CD4-positive, alpha-beta T cell (primary cell): Measurements from ENCODE around the gene TMEM107. TPM values are rescaled to one million over a fixed set of nuclear protein-coding genes. Genes with fewer than 3 reads are reported as not detected.
A peak's percentile ranks its signal among the peaks of the same experiment; 100 is the strongest.

ENCODE experiments used
- ATAC-seq: fragments of 200-7000 bp; cut with Tn5 transposase; one replicate; pipeline ENCODE4 v1.10.0; 2022; ENCODE audit warnings: mild to moderate bottlenecking; ENCODE audit not compliant: poor library complexity
- CTCF ChIA-PET: fragments of 350-600 bp; sonication (Branson Sonifier 250); formaldehyde crosslinking; loops from one replicate; lab custom pipeline; 2021; ENCODE audit warnings: antibody characterized with exemption, inconsistent platforms; lab: Charles Lee
- POLR2A ChIA-PET: fragments of 350-600 bp; sonication (Branson Sonifier 250); formaldehyde crosslinking; loops from one replicate; lab custom pipeline; 2021; ENCODE audit warnings: antibody characterized with exemption, inconsistent platforms; lab: Charles Lee
- DNase-seq, 14 experiments: peaks; one replicate each; pipeline ENCODE4 v3.0.0-alpha.2; 2013 to 2020; ENCODE audit warnings: mixed read lengths in 2 of 14
- H3K27ac ChIP-seq, 2 donors: one replicate each; pipeline versions ENCODE4 v1.5.1 to v1.7.0; 2013; ENCODE audit warnings: low read length in 2 of 2, low read depth in 1 of 2, mild to moderate bottlenecking in 1 of 2
- H3K27me3 ChIP-seq, 2 experiments: 1 replicate in 1 of 2; 2 replicates in 1 of 2; pipeline versions ENCODE4 v1.6.1 to v1.7.0; 2013; ENCODE audit warnings: low read length in 2 of 2, control low read depth in 1 of 2, mild to moderate bottlenecking in 1 of 2, moderate library complexity in 1 of 2; ENCODE audit not compliant: insufficient read depth in 2 of 2, control insufficient read depth in 1 of 2
- H3K36me3 ChIP-seq: one replicate; pipeline ENCODE4 v1.6.1; 2013; ENCODE audit warnings: low read length, control low read depth; ENCODE audit not compliant: insufficient read depth
- H3K4me1 ChIP-seq: one replicate; pipeline ENCODE4 v1.6.1; 2013; ENCODE audit warnings: low read length, control low read depth; ENCODE audit not compliant: insufficient read depth
- H3K4me3 ChIP-seq: one replicate; pipeline ENCODE4 v1.5.1; 2013; ENCODE audit warnings: mild to moderate bottlenecking, low read length, moderate library complexity
- H3K9me3 ChIP-seq, 2 experiments: 1 replicate in 1 of 2; 2 replicates in 1 of 2; pipeline versions ENCODE4 v1.6.1 to v1.7.0; 2013; ENCODE audit warnings: low read length in 2 of 2, mild to moderate bottlenecking in 2 of 2, control low read depth in 1 of 2, moderate library complexity in 1 of 2; ENCODE audit not compliant: control insufficient read depth in 1 of 2, insufficient read depth in 1 of 2
- H3K27ac Mint-ChIP-seq: one replicate; pipeline ENCODE4 v1.8.0; 2020; ENCODE audit warnings: mixed read lengths
- H3K27me3 Mint-ChIP-seq: one replicate; pipeline ENCODE4 v1.8.0; 2021; ENCODE audit warnings: mixed read lengths
- H3K36me3 Mint-ChIP-seq: one replicate; pipeline ENCODE4 v1.8.0; 2021; ENCODE audit warnings: low read depth, mixed read lengths
- H3K4me1 Mint-ChIP-seq: one replicate; pipeline ENCODE4 v1.8.0; 2021; ENCODE audit warnings: low read depth, mixed read lengths
- H3K4me3 Mint-ChIP-seq: one replicate; pipeline ENCODE4 v1.8.0; 2020; ENCODE audit warnings: mild to moderate bottlenecking, mixed read lengths
- H3K9me3 Mint-ChIP-seq: one replicate; pipeline ENCODE4 v1.8.0; 2020; ENCODE audit warnings: mixed read lengths
- CTCF ChIP-seq: fragments of 200-600 bp; IDR thresholded peaks from one replicate; pipeline ENCODE4 v1.8.0; 2022; ENCODE audit warnings: antibody characterized with exemption, mild to moderate bottlenecking
- intact Hi-C, 2 experiments: fragments of 100-400 bp; cut with DNase I in 1 of 2; cut with micrococcal nuclease in 1 of 2; formaldehyde crosslinking; loops; one replicate each; pipeline versions ENCODE4 v1.15.1 to v1.9.0; 2023 to 2025; cut with DNase I, micrococcal nuclease
- total RNA-seq, 174 experiments: library from RNA in 2 of 174; stranded (reverse) in 2 of 174; gene quantifications; one replicate each; pipeline ENCODE4 v1.2.3 and lab custom pipeline; 2021 to 2026

Gene TMEM107
- total RNA-seq, 2 experiments from 2014 or later, result 12.2 to 12.9 TPM

DNA sequence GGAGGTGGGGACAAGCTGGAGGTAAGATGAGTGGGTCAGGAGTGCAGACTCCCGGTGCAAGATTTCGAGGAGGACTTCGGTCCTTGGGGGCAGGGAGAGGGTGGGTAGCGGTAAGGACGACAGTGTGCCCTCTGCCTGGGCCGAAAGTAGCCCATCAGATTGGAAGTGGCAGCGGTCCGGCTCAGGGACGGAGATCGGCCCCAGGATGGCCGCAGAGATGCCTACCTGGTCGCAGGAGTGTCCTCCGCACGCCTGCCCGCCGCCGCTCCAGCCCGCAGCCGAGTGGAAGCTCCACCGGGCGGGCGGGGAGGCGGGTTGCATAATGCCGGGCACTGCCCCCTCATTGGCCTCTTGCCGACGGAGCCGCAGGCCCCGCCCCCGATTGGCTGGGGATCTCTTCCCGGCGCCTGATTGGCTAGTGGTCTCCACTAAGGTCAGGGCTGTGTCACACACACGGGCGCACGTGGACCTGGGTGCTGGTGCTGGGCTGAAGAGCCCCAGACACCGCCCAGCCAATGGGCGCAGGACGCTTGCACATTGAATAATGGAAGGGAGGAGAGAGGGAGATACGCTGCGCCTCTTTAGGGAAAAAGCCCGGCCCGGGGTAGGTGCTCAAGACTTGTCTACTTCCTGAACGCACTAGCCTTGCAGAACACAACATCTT lies 23.9 kb downstream of the TMEM107 start, which contains the start of gene PER1:
PER1 (minus strand) TSS at position 293 of the 664 bp plus-strand sequence. CDS start 1,698 bp downstream, outside the sequence.
- Mint-ChIP-seq H3K36me3 (peaks cover 81% of the 10 kb centered on the region), H3K4me3 (peak within 1 kb of the TSS; percentile 95), H3K4me1 (peaks cover 51% of the 10 kb centered on the region), H3K9me3 (no peaks in the 10 kb centered on the region), H3K27ac (no peak within 1 kb of the TSS), H3K27me3 (peaks cover 4% of the 10 kb centered on the region)
- TF ChIP-seq CTCF, result no peak
- H3K4me1 ChIP-seq, result peaks cover 85% of the 10 kb centered on the region
- H3K9me3 ChIP-seq, result no peaks in the 10 kb centered on the region
- H3K4me3 ChIP-seq, result peak within 1 kb of the TSS; percentile 75
- ChIA-PET CTCF (interaction anchor here (1.0 to 2.0 kb wide), 3 partner anchors 13 to 92 kb away, joined by 3 to 6 read pairs (median 4); no protein-coding TSS in a partner anchor), POLR2A (interaction anchor here (0.7 to 16.4 kb wide), 10 partner anchors 9 to 96 kb away, joined by 3 to 419 read pairs (median 6); partner anchors contain the start of genes BORCS6, CTC1, PFAS and TMEM107)
- DNase-seq (peak; percentile 56 to 95 (median 80)), ATAC-seq (peak; percentile 9)
- H3K36me3 ChIP-seq, result peaks cover 41% of the 10 kb centered on the region
- intact Hi-C loops, result loop anchor here (10.0 kb wide), 2 partner anchors 317 to 667 kb away; partner anchors contain the start of genes KDM6B (in 1 of the 2), POLR2A (in 1 of the 2) and SLC35G6 (in 1 of the 2)
- no peaks in the 10 kb centered on the region for H3K27me3 ChIP-seq
- H3K27ac ChIP-seq, result peak within 1 kb of the TSS; percentile 99 to 100

- H3K4me1 ChIP-seq, result peaks cover 83% of the 10 kb centered on the region
- H3K27ac ChIP-seq, result peak overlapping the region; percentile 99 to 100
- peaks cover 47% of the 10 kb centered on the region for H3K36me3 ChIP-seq
- H3K4me1 Mint-ChIP-seq, result peaks cover 51% of the 10 kb centered on the region
- H3K27ac Mint-ChIP-seq, result no peak overlapping the region
- no peak for ATAC-seq
- peak overlapping the region; percentile 75 for H3K4me3 ChIP-seq
- no peaks in the 10 kb centered on the region for H3K27me3 ChIP-seq
- H3K36me3 Mint-ChIP-seq, result peaks cover 87% of the 10 kb centered on the region
- ChIA-PET CTCF (interaction anchor here (1.4 kb wide), 2 partner anchors 12 to 91 kb away, joined by 3 to 8 read pairs; no protein-coding TSS in a partner anchor), POLR2A (interaction anchor here (1.0 to 16.4 kb wide), 16 partner anchors 9 to 466 kb away, joined by 3 to 419 read pairs (median 5); partner anchors contain the start of genes BORCS6, CTC1, PFAS and TMEM107)
- no peaks in the 10 kb centered on the region for H3K9me3 Mint-ChIP-seq
- DNase-seq, result peak in 6 of 14 experiments; percentile 21 to 73 (median 62)
- peak overlapping the region; percentile 95 for H3K4me3 Mint-ChIP-seq
- intact Hi-C loops, result loop anchor here (10.0 kb wide), 2 partner anchors 317 to 667 kb away; partner anchors contain the start of genes KDM6B (in 1 of the 2), POLR2A (in 1 of the 2) and SLC35G6 (in 1 of the 2)
- H3K27me3 Mint-ChIP-seq, result peaks cover 4% of the 10 kb centered on the region
- no peak for TF ChIP-seq CTCF
- H3K9me3 ChIP-seq, result no peaks in the 10 kb centered on the region
These were observed 24.5 kb downstream of the TMEM107 start for GRCh38 chr17:8151641-8152111.

- Mint-ChIP-seq H3K4me3 (peak overlapping the region; percentile 95), H3K27ac (no peak overlapping the region), H3K9me3 (no peaks in the 10 kb centered on the region), H3K4me1 (peaks cover 51% of the 10 kb centered on the region), H3K36me3 (peaks cover 92% of the 10 kb centered on the region), H3K27me3 (peaks cover 4% of the 10 kb centered on the region)
- H3K4me3 ChIP-seq, result peak overlapping the region; percentile 75
- ChIA-PET POLR2A (interaction anchor here (0.6 to 16.4 kb wide), 20 partner anchors 8 to 465 kb away, joined by 3 to 419 read pairs (median 5); partner anchors contain the start of genes BORCS6, CTC1, NAA38 and PFAS), CTCF (interaction anchor here (0.6 to 1.4 kb wide), 3 partner anchors 12 to 91 kb away, joined by 3 to 8 read pairs (median 5); no protein-coding TSS in a partner anchor)
- peaks cover 52% of the 10 kb centered on the region for H3K36me3 ChIP-seq
- intact Hi-C loops, result loop anchor here (10.0 kb wide), 2 partner anchors 316 to 666 kb away; partner anchors contain the start of genes KDM6B (in 1 of the 2), POLR2A (in 1 of the 2) and SLC35G6 (in 1 of the 2)
- no peak for TF ChIP-seq CTCF
- DNase-seq (peak; percentile 82 to 96 (median 90)), ATAC-seq (peak; percentile 43)
- H3K27me3 ChIP-seq, result no peaks in the 10 kb centered on the region
- no peaks in the 10 kb centered on the region for H3K9me3 ChIP-seq
- peak overlapping the region; percentile 99 to 100 for H3K27ac ChIP-seq
- peaks cover 85% of the 10 kb centered on the region for H3K4me1 ChIP-seq
These were observed 25.0 kb downstream of the TMEM107 start for GRCh38 chr17:8151120-8151640.
